ENCODE results near the gene PRR29.

Gene PRR29

GRCh38 chr17:64051153-64051552 is 53.0 kb downstream of the PRR29 start:
- Histone ChIP-seq H3F3A (ENCODE audit: insufficient read depth) (no peaks in the 10 kb centered on the region), H2AFZ (ENCODE audit: low read depth, low read length, severe bottlenecking) (no peak overlapping the region), H3K9me2 (replicated peaks; ENCODE audit: insufficient read depth, low read length) (no peaks in the 10 kb centered on the region), H4K20me1 (ENCODE audit: low read depth, low read length) (no peaks in the 10 kb centered on the region), H3K4me2 (ENCODE audit: low read depth, low read length, poor library complexity, severe bottlenecking) (no peak overlapping the region), H3K4me3 (ENCODE audit: insufficient read depth, low read length, poor library complexity, severe bottlenecking) (no peak overlapping the region), H3K27me3 (ENCODE audit: low read length) (no peaks in the 10 kb centered on the region), H3K9me3 (ENCODE audit: insufficient read depth, low read length) (no peaks in the 10 kb centered on the region), H3K9ac (ENCODE audit: low read length) (no peak overlapping the region), H3K36me3 (ENCODE audit: low read length) (no peaks in the 10 kb centered on the region), H3K27ac (ENCODE audit: low read depth, low read length) (no peak overlapping the region), H3K79me2 (ENCODE audit: insufficient read depth, low read length) (no peaks in the 10 kb centered on the region)
- no peak for TF ChIP-seq EZH2phosphoT487 (conservative IDR thresholded peaks at IDR 0.05; ENCODE audit: low read length)
- TF ChIP-seq, protein P1, sequence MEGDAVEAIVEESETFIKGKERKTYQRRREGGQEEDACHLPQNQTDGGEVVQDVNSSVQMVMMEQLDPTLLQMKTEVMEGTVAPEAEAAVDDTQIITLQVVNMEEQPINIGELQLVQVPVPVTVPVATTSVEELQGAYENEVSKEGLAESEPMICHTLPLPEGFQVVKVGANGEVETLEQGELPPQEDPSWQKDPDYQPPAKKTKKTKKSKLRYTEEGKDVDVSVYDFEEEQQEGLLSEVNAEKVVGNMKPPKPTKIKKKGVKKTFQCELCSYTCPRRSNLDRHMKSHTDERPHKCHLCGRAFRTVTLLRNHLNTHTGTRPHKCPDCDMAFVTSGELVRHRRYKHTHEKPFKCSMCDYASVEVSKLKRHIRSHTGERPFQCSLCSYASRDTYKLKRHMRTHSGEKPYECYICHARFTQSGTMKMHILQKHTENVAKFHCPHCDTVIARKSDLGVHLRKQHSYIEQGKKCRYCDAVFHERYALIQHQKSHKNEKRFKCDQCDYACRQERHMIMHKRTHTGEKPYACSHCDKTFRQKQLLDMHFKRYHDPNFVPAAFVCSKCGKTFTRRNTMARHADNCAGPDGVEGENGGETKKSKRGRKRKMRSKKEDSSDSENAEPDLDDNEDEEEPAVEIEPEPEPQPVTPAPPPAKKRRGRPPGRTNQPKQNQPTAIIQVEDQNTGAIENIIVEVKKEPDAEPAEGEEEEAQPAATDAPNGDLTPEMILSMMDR (IDR thresholded peaks at IDR 0.05; ENCODE audit: insufficient read depth, low read length, poor library complexity, severe bottlenecking) = no peak

GRCh38 chr17:64053101-64053500 is 55.0 kb downstream of the PRR29 start:
- Histone ChIP-seq H3K27ac (ENCODE audit: low read depth, low read length) (no peak overlapping the region), H3F3A (ENCODE audit: insufficient read depth) (no peaks in the 10 kb centered on the region), H3K4me3 (ENCODE audit: insufficient read depth, low read length, poor library complexity, severe bottlenecking) (no peak overlapping the region), H3K9me3 (ENCODE audit: insufficient read depth, low read length) (no peaks in the 10 kb centered on the region), H3K79me2 (ENCODE audit: insufficient read depth, low read length) (no peaks in the 10 kb centered on the region), H3K9me2 (replicated peaks; ENCODE audit: insufficient read depth, low read length) (no peaks in the 10 kb centered on the region), H3K36me3 (ENCODE audit: low read length) (no peaks in the 10 kb centered on the region), H3K9ac (ENCODE audit: low read length) (no peak overlapping the region), H4K20me1 (ENCODE audit: low read depth, low read length) (no peaks in the 10 kb centered on the region), H2AFZ (ENCODE audit: low read depth, low read length, severe bottlenecking) (no peak overlapping the region), H3K27me3 (ENCODE audit: low read length) (no peaks in the 10 kb centered on the region), H3K4me2 (ENCODE audit: low read depth, low read length, poor library complexity, severe bottlenecking) (no peak overlapping the region)
- TF ChIP-seq EZH2phosphoT487 (conservative IDR thresholded peaks at IDR 0.05; ENCODE audit: low read length) = no peak
- TF ChIP-seq, protein P1 (IDR thresholded peaks at IDR 0.05; ENCODE audit: insufficient read depth, low read length, poor library complexity, severe bottlenecking) = no peak

Data from SU-DHL-6 (cell line).